Activated CD4-positive, alpha-beta T cell treated with anti-CD3 and anti-CD28 coated beads, Interleukin-2, amount 50 U/mL, for 16 hours (primary cell): ENCODE data around the gene RALGPS1.

ENCODE experiments used
- DNase-seq: peaks from one replicate; pipeline ENCODE4 v3.0.0-alpha.2; 2020

The RALGPS1 gene, protein sequence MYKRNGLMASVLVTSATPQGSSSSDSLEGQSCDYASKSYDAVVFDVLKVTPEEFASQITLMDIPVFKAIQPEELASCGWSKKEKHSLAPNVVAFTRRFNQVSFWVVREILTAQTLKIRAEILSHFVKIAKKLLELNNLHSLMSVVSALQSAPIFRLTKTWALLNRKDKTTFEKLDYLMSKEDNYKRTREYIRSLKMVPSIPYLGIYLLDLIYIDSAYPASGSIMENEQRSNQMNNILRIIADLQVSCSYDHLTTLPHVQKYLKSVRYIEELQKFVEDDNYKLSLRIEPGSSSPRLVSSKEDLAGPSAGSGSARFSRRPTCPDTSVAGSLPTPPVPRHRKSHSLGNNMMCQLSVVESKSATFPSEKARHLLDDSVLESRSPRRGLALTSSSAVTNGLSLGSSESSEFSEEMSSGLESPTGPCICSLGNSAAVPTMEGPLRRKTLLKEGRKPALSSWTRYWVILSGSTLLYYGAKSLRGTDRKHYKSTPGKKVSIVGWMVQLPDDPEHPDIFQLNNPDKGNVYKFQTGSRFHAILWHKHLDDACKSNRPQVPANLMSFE

DNA sequence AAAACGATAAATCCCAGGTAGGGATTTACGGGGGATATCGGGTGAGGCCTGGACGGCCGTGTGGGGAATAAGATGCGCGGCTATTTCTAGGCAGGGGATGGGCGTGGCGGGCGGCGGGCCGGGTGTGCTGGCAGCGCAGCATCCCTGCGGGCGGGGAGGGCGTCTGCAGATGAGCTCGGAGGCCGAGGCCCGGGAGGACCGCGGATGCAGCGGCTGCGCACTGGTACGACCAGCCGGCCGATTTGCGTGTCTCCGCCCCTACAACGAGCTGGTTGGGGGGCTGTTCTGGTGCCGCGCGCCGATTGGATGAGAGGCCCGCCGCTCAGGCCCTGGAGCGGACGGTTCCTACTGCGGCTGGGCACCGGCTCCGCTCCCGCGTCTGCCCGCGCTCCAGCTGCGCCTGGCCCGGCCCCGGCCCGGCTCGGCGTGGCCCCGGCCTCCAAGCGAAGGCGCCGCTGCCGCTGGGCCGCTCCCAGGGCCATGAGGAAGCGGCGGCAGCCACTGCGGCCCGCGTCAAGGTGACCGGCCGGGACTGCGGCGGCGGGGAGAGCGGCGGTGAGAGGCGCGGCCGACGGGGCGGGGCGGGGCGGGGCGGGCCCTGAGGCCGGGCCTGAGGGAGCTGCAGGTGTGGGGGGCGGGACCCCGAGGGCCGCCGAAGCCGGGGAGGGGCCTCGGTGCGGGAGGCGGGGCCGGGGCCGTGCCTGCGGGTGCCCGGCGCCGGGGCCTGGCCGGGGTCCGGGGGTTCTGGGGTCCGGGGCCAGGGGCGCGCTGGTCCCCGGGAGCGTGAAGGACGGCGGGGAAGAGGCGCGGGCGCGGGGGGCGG, at the start of gene RALGPS1:
Gene RALGPS1 (plus strand): TSS at position 325 of the 823 bp plus-strand sequence. CDS start 47,508 bp downstream, outside the sequence.
- peak; percentile 94 for DNase-seq

GRCh38 chr9:126869368-126869767, 45.2 kb upstream of the RALGPS1 start:
- no peak for DNase-seq

DNA sequence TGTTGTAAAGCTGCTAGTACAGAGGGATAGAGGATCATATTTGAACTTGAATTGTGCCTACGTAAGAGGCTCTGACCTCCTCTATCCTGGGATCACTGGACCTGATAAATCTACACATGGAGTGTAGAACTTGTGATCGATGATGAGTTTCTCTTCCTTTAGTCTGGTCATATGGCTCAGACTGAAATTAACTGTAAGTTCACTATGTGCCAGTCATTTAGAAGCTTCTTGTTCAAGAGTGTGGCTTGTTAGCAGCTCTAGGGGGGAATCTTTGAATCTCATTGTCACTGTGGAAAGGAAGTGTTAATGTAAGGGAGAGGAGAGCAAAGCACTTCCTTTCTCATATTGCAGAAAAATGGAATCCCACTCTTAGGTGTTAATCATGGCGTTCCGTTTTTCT, 42.1 kb upstream of the RALGPS1 start:
- peak; percentile 10 for DNase-seq

- no peak for DNase-seq
These were observed 39.9 kb upstream of the RALGPS1 start for GRCh38 chr9:126874546-126875314.

DNA sequence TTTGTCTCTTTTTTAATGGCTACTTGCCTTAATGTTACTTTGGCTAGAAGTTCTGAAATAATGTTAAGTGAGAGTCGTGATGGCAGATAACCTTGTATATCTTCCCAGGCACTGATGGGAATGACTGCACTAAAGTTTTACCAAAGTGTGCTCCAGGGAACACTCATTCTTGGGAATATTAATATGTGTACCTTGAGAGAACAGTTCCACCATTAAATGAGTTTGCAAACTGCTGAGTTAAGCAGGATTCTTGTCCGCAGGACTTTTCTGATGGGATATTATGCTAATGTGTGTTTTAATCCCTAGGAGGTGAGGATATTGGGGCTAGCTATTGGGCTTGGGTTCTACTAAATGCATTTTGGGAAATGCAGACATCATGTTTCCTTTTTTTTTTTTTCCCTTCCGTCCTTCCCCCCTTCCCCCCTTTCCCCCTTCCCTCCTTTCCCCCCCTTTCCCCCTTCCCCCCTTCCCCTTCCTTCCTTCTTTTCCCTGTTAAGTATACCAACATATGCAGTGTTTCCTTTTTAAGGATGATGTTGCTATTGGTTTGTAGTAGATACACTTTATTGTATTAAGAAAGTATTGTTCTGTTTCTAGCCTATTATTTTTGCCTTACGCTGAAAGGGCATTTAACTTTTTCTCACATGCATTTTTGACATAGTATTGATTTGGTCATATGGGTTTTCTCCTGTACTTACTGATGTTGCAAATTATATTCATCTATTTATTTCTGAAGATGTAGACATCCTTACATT, 38.6 kb upstream of the RALGPS1 start:
- DNase-seq: no peak

GRCh38 chr9:126876531-126876930, 38.1 kb upstream of the RALGPS1 start:
- DNase-seq: no peak

DNA sequence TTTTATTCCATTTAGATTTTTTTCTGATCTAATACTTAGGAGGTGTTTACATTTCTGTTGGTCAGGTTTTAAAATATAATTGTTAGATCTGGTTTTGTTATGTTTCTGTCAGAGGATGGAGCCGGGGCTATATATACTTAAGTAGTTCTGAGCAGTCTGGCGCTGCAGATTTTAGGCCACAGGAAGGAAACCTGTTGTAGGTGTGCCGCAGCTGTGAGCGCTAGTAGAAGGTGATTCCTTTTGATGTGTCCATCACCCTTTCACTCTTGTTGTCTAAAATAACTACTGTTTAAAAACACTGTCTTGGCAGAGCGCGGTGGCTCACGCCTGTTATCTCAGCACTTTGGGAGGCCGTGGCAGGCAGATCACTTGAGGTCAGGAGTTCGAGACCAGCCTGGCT, 37.2 kb upstream of the RALGPS1 start:
- DNase-seq: no peak

- DNase-seq: no peak
These were observed 35.3 kb upstream of the RALGPS1 start for GRCh38 chr9:126879288-126879687.

DNA sequence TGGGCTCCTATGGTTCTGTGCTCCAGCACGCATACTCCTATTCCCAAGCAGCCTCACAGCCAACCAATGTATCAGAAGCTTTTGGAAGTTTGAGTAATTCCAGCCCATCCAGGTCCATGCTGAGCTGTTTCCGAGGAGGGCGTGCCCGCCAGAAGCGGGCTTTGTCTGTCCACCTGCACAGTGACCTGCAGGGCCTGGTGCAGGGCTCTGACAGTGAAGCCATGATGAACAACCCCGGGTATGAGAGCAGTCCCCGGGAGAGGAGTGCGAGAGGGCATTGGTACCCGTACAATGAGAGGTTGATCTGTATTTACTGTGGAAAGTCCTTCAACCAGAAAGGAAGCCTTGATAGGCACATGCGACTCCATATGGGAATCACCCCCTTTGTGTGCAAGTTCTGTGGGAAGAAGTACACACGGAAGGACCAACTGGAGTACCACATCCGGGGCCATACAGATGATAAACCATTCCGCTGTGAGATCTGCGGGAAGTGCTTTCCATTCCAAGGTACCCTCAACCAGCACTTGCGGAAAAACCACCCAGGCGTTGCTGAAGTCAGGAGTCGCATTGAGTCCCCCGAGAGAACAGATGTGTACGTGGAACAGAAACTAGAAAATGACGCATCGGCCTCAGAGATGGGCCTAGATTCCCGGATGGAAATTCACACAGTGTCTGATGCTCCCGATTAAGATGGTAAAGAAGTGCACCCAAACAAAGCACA, 34.2 kb upstream of the RALGPS1 start:
- DNase-seq: no peak

GRCh38 chr9:126880947-126881332, 33.6 kb upstream of the RALGPS1 start:
- DNase-seq: no peak

- DNase-seq: no peak
These were observed 31.8 kb upstream of the RALGPS1 start for GRCh38 chr9:126882746-126883145.

GRCh38 chr9:126883636-126884035, 30.9 kb upstream of the RALGPS1 start:
- no peak for DNase-seq

DNA sequence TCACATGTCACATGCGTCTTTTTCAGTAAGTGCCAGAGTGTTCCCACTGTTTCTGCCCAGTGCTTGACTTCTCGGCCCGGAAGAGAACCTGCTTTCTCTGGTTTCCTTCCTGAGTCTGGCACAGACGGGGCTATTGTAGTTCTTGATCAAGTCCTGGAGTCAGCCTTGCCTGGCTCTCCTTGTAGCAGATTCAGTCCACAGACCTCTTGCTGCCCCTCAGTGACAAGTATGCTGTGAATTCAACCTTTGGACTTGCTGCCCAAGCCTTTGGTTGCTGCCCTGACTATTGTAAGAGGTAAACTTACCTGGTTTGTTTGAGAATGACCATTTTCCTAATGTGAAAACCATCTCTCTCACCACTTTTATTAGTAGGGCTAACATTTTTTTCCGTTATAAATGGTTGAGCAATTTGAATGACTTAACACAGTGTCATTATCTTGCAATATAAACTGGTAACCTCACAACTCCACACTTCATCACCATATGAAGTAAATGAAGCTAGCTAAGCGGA, 29.4 kb upstream of the RALGPS1 start:
- DNase-seq: no peak

DNA sequence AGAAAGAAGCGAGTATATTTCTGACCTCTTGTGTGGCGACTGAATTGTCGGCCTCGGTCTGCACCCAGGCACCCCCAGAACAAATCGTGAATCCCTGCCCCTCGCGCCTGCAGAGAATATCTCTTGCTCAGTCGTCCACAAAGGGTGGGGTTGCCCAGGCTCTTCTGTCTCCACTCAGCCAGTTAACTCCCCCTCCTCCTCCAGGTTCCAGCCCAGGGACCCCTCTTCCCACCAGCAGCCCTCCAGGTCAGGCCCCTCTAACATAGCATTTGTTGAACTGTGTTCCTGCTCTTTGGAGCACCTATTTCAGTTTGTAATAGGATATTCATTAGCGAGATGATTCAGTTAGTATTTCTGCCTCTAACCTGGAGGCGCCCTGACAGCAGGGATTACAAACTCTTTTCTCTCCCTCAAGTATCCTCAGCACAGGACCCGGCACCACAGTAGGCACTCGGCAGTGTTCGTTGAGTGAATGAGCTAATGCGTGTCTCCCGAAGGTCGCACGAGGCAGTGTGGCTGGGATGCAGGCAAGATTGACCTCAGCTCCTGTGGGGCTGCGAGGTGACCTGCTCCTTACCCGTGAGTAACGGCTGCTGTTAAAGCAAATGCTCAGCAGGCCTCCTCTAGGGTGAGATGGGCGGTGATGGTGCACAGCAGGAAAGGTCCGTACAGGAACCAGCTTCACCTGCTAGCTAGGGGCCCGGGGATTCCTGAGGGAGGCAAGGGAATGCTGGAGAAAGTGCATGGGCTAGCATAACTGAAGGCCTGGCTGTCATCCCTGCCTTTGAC, 28.4 kb upstream of the RALGPS1 start:
- no peak for DNase-seq

- DNase-seq: no peak
These were observed 27.7 kb upstream of the RALGPS1 start for GRCh38 chr9:126886897-126887296.

GRCh38 chr9:126891676-126892075, 22.9 kb upstream of the RALGPS1 start:
- DNase-seq: no peak

DNA sequence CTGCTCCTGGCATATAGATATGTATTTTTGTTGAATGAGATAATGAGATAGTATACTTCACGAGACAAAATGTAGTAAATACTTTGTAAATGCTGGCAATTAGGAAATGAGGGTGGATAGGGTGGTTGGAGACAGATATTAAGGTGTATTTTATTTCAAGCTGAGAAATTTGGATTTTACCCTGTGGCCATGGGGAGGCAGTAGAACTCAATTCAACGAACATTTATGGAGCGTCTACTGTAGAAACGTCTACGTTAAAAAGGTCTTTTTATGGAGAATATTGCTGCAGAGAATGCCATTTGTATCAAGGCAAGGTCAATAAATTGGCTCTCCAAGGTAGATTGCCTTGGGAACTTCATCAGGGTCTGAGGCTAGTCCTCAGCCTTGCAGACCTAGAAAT, 21.5 kb upstream of the RALGPS1 start:
- DNase-seq: peak; percentile 5

DNA sequence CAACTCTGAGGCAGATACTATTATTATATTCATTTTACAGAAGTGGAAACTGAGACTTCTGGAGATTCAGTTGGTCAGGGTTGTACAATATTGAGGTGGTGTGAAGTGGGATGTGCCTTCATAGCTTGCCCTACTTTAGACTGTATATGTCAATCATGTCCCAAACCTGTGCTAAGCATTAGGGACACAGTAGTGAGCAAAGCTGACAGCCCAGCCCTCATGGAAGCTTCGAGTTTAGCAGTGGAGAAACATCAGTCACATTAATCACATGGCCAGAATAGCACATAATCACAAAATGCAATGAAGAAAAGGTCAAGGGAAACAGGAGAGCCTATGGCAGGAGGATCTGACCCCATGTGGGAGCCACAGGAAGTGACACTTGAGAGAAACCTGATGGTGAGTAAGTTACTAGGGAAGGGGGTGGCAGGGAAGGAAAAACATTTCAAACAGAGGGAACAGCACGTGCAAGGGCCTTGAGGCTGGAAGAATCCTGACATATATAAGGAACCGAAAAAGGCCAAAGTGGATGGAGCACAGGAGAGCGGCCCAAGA, 20.5 kb upstream of the RALGPS1 start:
- DNase-seq: no peak

GRCh38 chr9:126902210-126902609, 12.4 kb upstream of the RALGPS1 start:
- DNase-seq: no peak

- DNase-seq: no peak
These were observed 10.0 kb upstream of the RALGPS1 start for GRCh38 chr9:126904586-126904985.
